HepG2 (cell line): ENCODE measurements around the gene UGT1A8. TPM values are rescaled to one million over a fixed set of nuclear protein-coding genes. Genes with fewer than 3 reads are reported as not detected.

Experiments used
- ATAC-seq: fragments of 200-7000 bp; cut with Tn5 transposase; 3 replicates; pipeline ENCODE4 v1.9.1; 2020; ENCODE audit warnings: mild to moderate bottlenecking, moderate library complexity
- BruUV-seq: library from RNA; stranded (reverse); fragments of 400-500 nt; replicated peaks from 2 replicates; lab custom pipeline; 2021; lab: Mats Ljungman, UMichigan
- CTCF ChIA-PET: fragments of 300-600 bp; formaldehyde crosslinking; extraction: SDS; loops from one replicate; lab custom pipeline; 2021; ENCODE audit warnings: low total read pairs, inconsistent platforms, low intra/inter-chr PET ratio; lab: Yijun Ruan, JAX
- POLR2A ChIA-PET: fragments of 350-600 bp; sonication (Branson Sonifier 250); formaldehyde crosslinking; loops from one replicate; lab custom pipeline; 2020; ENCODE audit warnings: antibody characterized with exemption, inconsistent platforms; lab: Yijun Ruan, JAX
- DNase-seq: peaks from one replicate; pipeline ENCODE4 v3.0.0-alpha.2; 2015; ENCODE audit warnings: low spot score
- FAIRE-seq: peaks from 3 replicates; lab custom pipeline; 2011; peaks lifted over from hg19 to GRCh38; lab: Jason Lieb, UNC
- H2AFZ ChIP-seq: one replicate; pipeline ENCODE4 v1.6.1; 2011; ENCODE audit warnings: low read length, inconsistent platforms
- H3K27ac ChIP-seq: fragments of 300-600 bp; 3 replicates; pipeline ENCODE4 v1.8.0; 2011; ENCODE audit warnings: mixed run types, mild to moderate bottlenecking, mixed read lengths, low read length, inconsistent platforms; ENCODE audit not compliant: insufficient read depth; ENCODE audit errors: extremely low read length
- H3K27me3 ChIP-seq, 2 experiments: fragments of 200-600 bp in 1 of 2; 2 replicates in 1 of 2; 3 replicates in 1 of 2; pipeline versions ENCODE4 v1.6.0 to v1.8.0; 2011; ENCODE audit warnings: low read length in 2 of 2, mild to moderate bottlenecking in 2 of 2, moderate library complexity in 2 of 2, inconsistent platforms in 1 of 2; ENCODE audit not compliant: insufficient read depth in 2 of 2, control insufficient read depth in 1 of 2
- H3K36me3 ChIP-seq, 2 experiments: fragments of 200-600 bp in 1 of 2; replicated peaks in 1 of 2; 2 replicates in 1 of 2; 3 replicates in 1 of 2; pipeline versions ENCODE4 v1.5.1 to v1.8.0; 2011; ENCODE audit warnings: low read length in 2 of 2, inconsistent platforms in 1 of 2; ENCODE audit not compliant: insufficient read depth in 2 of 2, control insufficient read depth in 1 of 2
- H3K4me1 ChIP-seq: 2 replicates; pipeline ENCODE4 v1.5.1; 2012; ENCODE audit warnings: low read length, inconsistent platforms; ENCODE audit not compliant: insufficient read depth
- H3K4me2 ChIP-seq: 2 replicates; pipeline ENCODE4 v1.6.0; 2011; ENCODE audit warnings: low read depth, low read length, inconsistent platforms
- H3K4me3 ChIP-seq, 3 experiments: fragments of 200-600 bp in 1 of 3; sonication (generic), shearing (Covaris generic) in 1 of 3; replicated peaks in 1 of 3; 2 replicates each; pipeline ENCODE4 v1.5.1; 2011 to 2016; ENCODE audit warnings: low read length in 3 of 3, inconsistent platforms in 2 of 3, low read depth in 2 of 3, mild to moderate bottlenecking in 2 of 3, control low read depth in 1 of 3, mixed read lengths in 1 of 3; ENCODE audit not compliant: insufficient read depth in 1 of 3
- H3K79me2 ChIP-seq: one replicate; pipeline ENCODE4 v1.6.1; 2011; ENCODE audit warnings: low read length, inconsistent platforms; ENCODE audit not compliant: insufficient read depth
- H3K9ac ChIP-seq: 2 replicates; pipeline ENCODE4 v1.6.0; 2011; ENCODE audit warnings: mild to moderate bottlenecking, low read depth, low read length, inconsistent platforms; ENCODE audit not compliant: insufficient read depth
- H3K9me3 ChIP-seq: 2 replicates; pipeline ENCODE4 v1.5.1; 2012; ENCODE audit warnings: mild to moderate bottlenecking, low read length
- H4K20me1 ChIP-seq: 2 replicates; pipeline ENCODE4 v1.6.0; 2011; ENCODE audit warnings: inconsistent platforms, mild to moderate bottlenecking, low read length, moderate library complexity; ENCODE audit not compliant: insufficient read depth
- CSRNP1 ChIP-seq: sonication (generic); formaldehyde crosslinking; IDR thresholded peaks from 2 replicates; pipeline ENCODE4 v1.8.1; 2023; ENCODE audit warnings: mild to moderate bottlenecking, missing genetic modification reagents
- GABPA ChIP-seq, 2 experiments: IDR thresholded peaks; 2 replicates each; pipeline ENCODE4 v1.6.1; 2011 to 2016; ENCODE audit warnings: low read depth in 2 of 2, low read length in 1 of 2, missing biosample characterization in 1 of 2, missing genetic modification characterization in 1 of 2
- HMG20B ChIP-seq: conservative IDR thresholded peaks from 2 replicates; pipeline ENCODE4 v1.6.1; 2016; ENCODE audit warnings: missing genetic modification reagents, missing compliant biosample characterization
- KDM6A ChIP-seq: IDR thresholded peaks from 2 replicates; pipeline ENCODE4 v1.6.1; 2016; ENCODE audit warnings: low read depth
- PRDM4 ChIP-seq: sonication (generic); formaldehyde crosslinking; IDR thresholded peaks from 2 replicates; pipeline ENCODE4 v1.9.0; 2021; ENCODE audit warnings: missing genetic modification reagents, borderline replicate concordance
- SIX4 ChIP-seq: sonication (generic); formaldehyde crosslinking; IDR thresholded peaks from 2 replicates; pipeline ENCODE4 v1.4.0; 2020; ENCODE audit warnings: missing genetic modification reagents
- SNAPC2 ChIP-seq: sonication (generic); formaldehyde crosslinking; IDR thresholded peaks from 2 replicates; pipeline ENCODE4 v1.8.1; 2022; ENCODE audit warnings: mild to moderate bottlenecking, missing genetic modification reagents
- YEATS4 ChIP-seq: sonication (generic); formaldehyde crosslinking; IDR thresholded peaks from 2 replicates; pipeline ENCODE4 v1.4.0; 2020; ENCODE audit warnings: missing genetic modification reagents, borderline replicate concordance
- ZBTB46 ChIP-seq: sonication (generic); formaldehyde crosslinking; IDR thresholded peaks from 2 replicates; pipeline ENCODE4 v1.4.0; 2020; ENCODE audit warnings: mild to moderate bottlenecking, missing genetic modification reagents, borderline replicate concordance
- ZNF280B ChIP-seq: sonication (generic); formaldehyde crosslinking; IDR thresholded peaks from 2 replicates; pipeline ENCODE4 v1.5.0; 2020; ENCODE audit warnings: missing genetic modification reagents, mild to moderate bottlenecking, borderline replicate concordance
- ZNF337 ChIP-seq: sonication (generic); formaldehyde crosslinking; IDR thresholded peaks from 2 replicates; pipeline ENCODE4 v1.5.1; 2020; ENCODE audit warnings: missing genetic modification reagents, low read depth, mild to moderate bottlenecking, borderline replicate concordance
- whole genome bisulfite sequencing: methylation state at CpG from one replicate; pipeline ENCODE4 v1.1.6; 2017; ENCODE audit warnings: low lambda C conversion rate; 5-methylcytosine and 5-hydroxymethylcytosine counted together
- in situ Hi-C: cut with HindIII; loops from 2 replicates; pipeline ENCODE4 v1.10.0; 2017; ENCODE audit warnings: low pct_unique_long_range_greater_than_20kb; ENCODE audit not compliant: extremely low pct_ligation_motif_present
- intact Hi-C: fragments of 100-400 bp; cut with micrococcal nuclease; formaldehyde crosslinking; loops from one replicate; pipeline ENCODE4 v1.10.0; 2022; ENCODE audit not compliant: unreplicated experiment
- polyA plus RNA-seq, 8 experiments: library from polyadenylated mRNA; depleted of rRNA in 3 of 8; stranded (reverse) in 7 of 8; unstranded in 1 of 8; fragments of >200 nt; fragmentation: Illumina TruSeq in 4 of 8; extraction: Trizol in 4 of 8; gene quantifications; 2 replicates each; pipeline versions ENCODE4 v1.2.1 to v1.2.3, GENCODE V29; 2011 to 2016; ENCODE audit warnings: low read depth in 4 of 8, missing spikeins in 1 of 8, mixed read lengths in 1 of 8; ENCODE audit not compliant: insufficient read depth in 1 of 8
- total RNA-seq, 5 experiments: library from RNA; depleted of rRNA; stranded (reverse); fragments of >200 nt; fragmentation: Illumina TruSeq; extraction: Trizol; gene quantifications; 2 replicates each; pipeline ENCODE4 v1.2.3, GENCODE V29; 2016; ENCODE audit warnings: low read depth in 1 of 5

UGT1A8 gene
- total and polyA plus RNA-seq, 2 of the 13 experiments (the other 11 are each of a cell fraction or from before 2014, with no cell fraction given) = not detected

GRCh38 chr2:233674995-233675394 is 57.6 kb downstream of the UGT1A8 start:
- H3K27ac ChIP-seq = no peak overlapping the region
- H3K36me3 ChIP-seq = no peaks in the 10 kb centered on the region
- no peaks in the 10 kb centered on the region for H3K9me3 ChIP-seq
- H3K4me3 ChIP-seq = no peak overlapping the region
- H3K4me1 ChIP-seq = no peaks in the 10 kb centered on the region
- CTCF ChIA-PET = no interaction called here
- no peaks in the 10 kb centered on the region for H3K27me3 ChIP-seq
- WGBS = 25% methylated on average over 4 of the region's 4 CpGs
- in situ Hi-C loops = no loop called here
- TF ChIP-seq SNAPC2 (CRISPR knock-in tag) = no peak
- TF ChIP-seq KDM6A (CRISPR knock-in tag) = no peak
- TF ChIP-seq ZNF337 (CRISPR knock-in tag) = no peak
- no peak for TF ChIP-seq ZBTB46 (CRISPR knock-in tag)
- TF ChIP-seq, all 625 proteins: peak for 0
- no peaks in the 10 kb centered on the region for H3K79me2 ChIP-seq
- ATAC-seq = no peak
- no peak for FAIRE-seq
- no peak overlapping the region for H3K4me2 ChIP-seq
- no peaks in the 10 kb centered on the region for H4K20me1 ChIP-seq
- H3K9ac ChIP-seq = no peak overlapping the region
- intact Hi-C loops = no loop called here
- BruUV-seq = no TSS peak
- POLR2A ChIA-PET = no interaction called here
- no peak overlapping the region for H2AFZ ChIP-seq
- DNase-seq = no peak

GRCh38 chr2:233676046-233676445 is 58.6 kb downstream of the UGT1A8 start:
- H3K4me2 ChIP-seq = no peak overlapping the region
- H3K79me2 ChIP-seq = no peaks in the 10 kb centered on the region
- CTCF ChIA-PET = no interaction called here
- WGBS = 45% methylated on average over 2 of the region's 2 CpGs
- ATAC-seq (no peak), DNase-seq (no peak), FAIRE-seq (no peak)
- no peaks in the 10 kb centered on the region for H3K36me3 ChIP-seq
- no peak overlapping the region for H2AFZ ChIP-seq
- intact Hi-C loops (no loop called here), in situ Hi-C loops (no loop called here)
- H3K4me1 ChIP-seq = no peaks in the 10 kb centered on the region
- H3K9ac ChIP-seq = no peak overlapping the region
- no peaks in the 10 kb centered on the region for H3K27me3 ChIP-seq
- POLR2A ChIA-PET = no interaction called here
- H3K4me3 ChIP-seq = no peak overlapping the region
- H3K27ac ChIP-seq = no peak overlapping the region
- no peaks in the 10 kb centered on the region for H4K20me1 ChIP-seq
- H3K9me3 ChIP-seq = no peaks in the 10 kb centered on the region
- BruUV-seq = no TSS peak
- no peak for TF ChIP-seq GABPA (IDR thresholded peaks at IDR 0.05; ENCODE audit: low read depth, low read length)
- no peak for TF ChIP-seq GABPA (CRISPR knock-in tag; IDR thresholded peaks at IDR 0.05; ENCODE audit: low read depth)
- TF ChIP-seq SIX4 (CRISPR knock-in tag) = no peak
- TF ChIP-seq YEATS4 (CRISPR knock-in tag) = no peak
- TF ChIP-seq PRDM4 (CRISPR knock-in tag) = no peak
- no peak for TF ChIP-seq ZNF280B (CRISPR knock-in tag)
- TF ChIP-seq HMG20B (CRISPR knock-in tag) = no peak
- no peak for TF ChIP-seq CSRNP1 (CRISPR knock-in tag)
